ENCODE measurements around the gene ARHGEF1. TPM values are rescaled to one million over a fixed set of nuclear protein-coding genes. Genes with fewer than 3 reads are reported as not detected.

The ARHGEF1 gene
- total and polyA plus RNA-seq, 12 donors, result 7.3 to 443 (median 54.1) TPM

GRCh38 chr19:41932259-41932719 lies 49.3 kb downstream of the ARHGEF1 start:
- Histone ChIP-seq H3K9me3 (replicated peaks in 1 of 3) (no peaks in the 10 kb centered on the region), H3K4me1 (replicated peaks in 1 of 2) (peaks cover 0 to 11% of the 10 kb centered on the region in 2 donors), H3K27me3 (peaks cover 63% of the 10 kb centered on the region), H3K4me3 (no peak overlapping the region), H3K36me3 (replicated peaks in 1 of 2) (no peaks in the 10 kb centered on the region), H3K27ac (no peak overlapping the region)
- no peak for TF ChIP-seq POLR2A (IDR thresholded peaks at IDR 0.05)
- TF ChIP-seq CTCF (IDR thresholded peaks at IDR 0.05), result no peak
- intact Hi-C loops (cut with DNase I), result loop anchor here in 1 of 2 donors (10.0 kb wide), 1 partner anchor 47 kb away; the partner anchor contains the start of gene ARHGEF1
- 8 to 29% (median 19%) methylated on average over 8 to 11 of the region's 11 CpGs for WGBS, 4 donors
- DNase-seq, result no peak

GRCh38 chr19:41932720-41933332 lies 49.8 kb downstream of the ARHGEF1 start:
- Histone ChIP-seq H3K4me1 (replicated peaks in 1 of 2) (peaks cover 0 to 10% of the 10 kb centered on the region in 2 donors), H3K27me3 (peaks cover 58% of the 10 kb centered on the region), H3K36me3 (replicated peaks in 1 of 2) (no peaks in the 10 kb centered on the region), H3K4me3 (no peak overlapping the region), H3K27ac (no peak overlapping the region), H3K9me3 (replicated peaks in 1 of 3) (no peaks in the 10 kb centered on the region)
- TF ChIP-seq CTCF (IDR thresholded peaks at IDR 0.05) (no peak), POLR2A (IDR thresholded peaks at IDR 0.05) (no peak)
- 26 to 42% (median 32%) methylated on average over 29 of the region's 29 CpGs for WGBS, 4 donors
- intact Hi-C loops (cut with DNase I), result loop anchor here in 1 of 2 donors (10.0 kb wide), 1 partner anchor 48 kb away; the partner anchor contains the start of gene ARHGEF1
- DNase-seq, result no peak

GRCh38 chr19:41933693-41934426 lies 50.9 kb downstream of the ARHGEF1 start:
- no peak for DNase-seq
- TF ChIP-seq POLR2A (IDR thresholded peaks at IDR 0.05) (no peak), CTCF (IDR thresholded peaks at IDR 0.05) (no peak)
- intact Hi-C loops (cut with DNase I), result loop anchor here in 1 of 2 donors (10.0 kb wide), 1 partner anchor 49 kb away; the partner anchor contains the start of gene ARHGEF1
- Histone ChIP-seq H3K27me3 (peaks cover 48% of the 10 kb centered on the region), H3K9me3 (replicated peaks in 1 of 3) (no peaks in the 10 kb centered on the region), H3K27ac (no peak overlapping the region), H3K4me3 (no peak overlapping the region), H3K36me3 (replicated peaks in 1 of 2) (no peaks in the 10 kb centered on the region), H3K4me1 (replicated peaks in 1 of 2) (no peaks in the 10 kb centered on the region)
- 52 to 60% (median 59%) methylated on average over 7 of the region's 7 CpGs for WGBS, 4 donors

GRCh38 chr19:41934849-41935374 lies 51.9 kb downstream of the ARHGEF1 start:
- H3K27me3 ChIP-seq, result peaks cover 42% of the 10 kb centered on the region
- peaks cover 0 to 2% of the 10 kb centered on the region in 2 donors for H3K4me1 ChIP-seq (replicated peaks in 1 of 2)
- intact Hi-C loops (cut with DNase I), result loop anchor here in 1 of 2 donors (10.0 kb wide), 1 partner anchor 50 kb away; the partner anchor contains the start of gene ARHGEF1
- no peaks in the 10 kb centered on the region for H3K36me3 ChIP-seq (replicated peaks in 1 of 2)
- WGBS, 4 donors, result 11 to 17% (median 15%) methylated on average over 7 of the region's 7 CpGs
- H3K27ac ChIP-seq, result no peak overlapping the region
- TF ChIP-seq POLR2A (IDR thresholded peaks at IDR 0.05) (no peak), CTCF (IDR thresholded peaks at IDR 0.05) (peak; percentile 46 to 74 (median 72))
- H3K9me3 ChIP-seq (replicated peaks in 1 of 3), result no peaks in the 10 kb centered on the region
- DNase-seq, result peak; percentile 47 to 76 (median 66)
- no peak overlapping the region for H3K4me3 ChIP-seq
